Neural progenitor cell (in vitro differentiated cells): ENCODE measurements around the gene LINC00237. TPM values are rescaled to one million over a fixed set of nuclear protein-coding genes. Genes with fewer than 3 reads are reported as not detected.

Experiments used
- DNase-seq: peaks from one replicate; pipeline ENCODE4 v3.0.0-alpha.2; 2016; ENCODE audit warnings: low spot score
- H2AFZ ChIP-seq: fragments of 200-600 bp; sonication (generic); replicated peaks from 2 replicates; pipeline ENCODE4 v1.6.1; 2016; ENCODE audit warnings: antibody characterized with exemption
- H3F3A ChIP-seq: fragments of 200-600 bp; sonication (generic); 2 replicates; pipeline ENCODE4 v1.6.1; 2016; ENCODE audit warnings: antibody characterized with exemption, low read depth
- H3K27ac ChIP-seq: fragments of 200-600 bp; sonication (generic); 2 replicates; pipeline ENCODE4 v1.5.1; 2016; ENCODE audit warnings: mild to moderate bottlenecking
- H3K27me3 ChIP-seq: fragments of 200-600 bp; sonication (generic); 2 replicates; pipeline ENCODE4 v1.6.1; 2016; ENCODE audit warnings: mild to moderate bottlenecking, moderate library complexity
- H3K36me3 ChIP-seq: fragments of 200-600 bp; sonication (generic); 2 replicates; pipeline ENCODE4 v1.5.1; 2016
- H3K4me1 ChIP-seq: fragments of 200-600 bp; sonication (generic); 2 replicates; pipeline ENCODE4 v1.6.1; 2016; ENCODE audit warnings: mixed run types
- H3K4me2 ChIP-seq: fragments of 200-600 bp; sonication (generic); 2 replicates; pipeline ENCODE4 v1.6.1; 2016
- H3K4me3 ChIP-seq: fragments of 200-600 bp; sonication (generic); 2 replicates; pipeline ENCODE4 v1.5.1; 2016
- H3K79me2 ChIP-seq: fragments of 200-600 bp; sonication (generic); 2 replicates; pipeline ENCODE4 v1.6.1; 2016; ENCODE audit warnings: low read depth
- H3K9ac ChIP-seq: fragments of 200-600 bp; sonication (generic); 2 replicates; pipeline ENCODE4 v1.6.1; 2016
- H3K9me3 ChIP-seq: fragments of 200-600 bp; sonication (generic); 2 replicates; pipeline ENCODE4 v1.5.1; 2016; ENCODE audit warnings: low read depth
- H4K20me1 ChIP-seq: fragments of 200-600 bp; sonication (generic); 2 replicates; pipeline ENCODE4 v1.6.1; 2016; ENCODE audit warnings: low read depth
- H3K27ac Mint-ChIP-seq: 3 replicates; pipeline ENCODE4 v1.8.0; 2021; ENCODE audit warnings: mixed read lengths
- H3K27me3 Mint-ChIP-seq: 2 replicates; pipeline ENCODE4 v1.8.0; 2022; ENCODE audit warnings: low read depth, mild to moderate bottlenecking, inconsistent platforms, moderate library complexity, mixed read lengths; ENCODE audit not compliant: insufficient read depth
- H3K36me3 Mint-ChIP-seq: 3 replicates; pipeline ENCODE4 v1.8.0; 2021; ENCODE audit warnings: mixed read lengths
- H3K4me1 Mint-ChIP-seq: 3 replicates; pipeline ENCODE4 v1.8.0; 2021; ENCODE audit warnings: mixed read lengths
- H3K4me3 Mint-ChIP-seq: 3 replicates; pipeline ENCODE4 v1.8.0; 2021; ENCODE audit warnings: mild to moderate bottlenecking, moderate library complexity, mixed read lengths
- H3K9me3 Mint-ChIP-seq: 3 replicates; pipeline ENCODE4 v1.8.0; 2020; ENCODE audit warnings: mixed read lengths
- EZH2 ChIP-seq: fragments of 200-600 bp; sonication (generic); IDR thresholded peaks from 2 replicates; pipeline ENCODE4 v1.6.1; 2017; ENCODE audit warnings: antibody characterized with exemption, mild to moderate bottlenecking, moderate library complexity
- EZH2phosphoT487 ChIP-seq: fragments of 200-600 bp; sonication (generic); IDR thresholded peaks from 2 replicates; pipeline ENCODE4 v1.6.1; 2017; ENCODE audit warnings: antibody characterized with exemption
- total RNA-seq: library from RNA; depleted of rRNA; stranded (reverse); fragments of >200 nt; gene quantifications from 2 replicates; pipeline ENCODE4 v1.2.3, GENCODE V29; 2015; ENCODE audit warnings: low replicate concordance
- TF ChIP-seq, protein P1 (sequence below): fragments of 200-600 bp; sonication (generic); IDR thresholded peaks from 2 replicates; pipeline ENCODE4 v1.5.1; 2017; ENCODE audit warnings: antibody characterized with exemption, mild to moderate bottlenecking

LINC00237 gene
- total RNA-seq, 1 donor from 2014 or later: not detected

DNA sequence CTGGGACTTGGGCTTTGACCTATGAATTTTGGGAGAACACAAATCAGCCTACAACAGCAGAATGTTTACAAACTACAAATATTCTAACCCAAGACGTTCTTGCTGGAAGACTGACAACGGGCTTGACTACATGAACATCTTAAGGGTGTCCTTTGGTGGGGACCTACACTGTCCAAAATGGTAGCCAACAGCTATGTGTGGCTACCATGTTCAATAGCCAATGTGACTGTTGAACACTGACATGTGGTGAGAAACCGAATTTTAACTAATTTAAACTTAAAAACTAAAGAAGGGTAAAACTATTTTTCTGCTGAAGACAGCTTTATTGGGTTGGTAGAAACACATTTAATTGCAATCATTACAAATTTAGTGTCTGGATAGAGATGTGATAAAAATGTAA lies 30.1 kb downstream of the LINC00237 start:
- Mint-ChIP-seq H3K9me3 (no peaks in the 10 kb centered on the region), H3K27ac (no peak overlapping the region), H3K36me3 (no peaks in the 10 kb centered on the region), H3K4me3 (no peak overlapping the region), H3K4me1 (no peaks in the 10 kb centered on the region), H3K27me3 (no peaks in the 10 kb centered on the region)
- Histone ChIP-seq H4K20me1 (no peaks in the 10 kb centered on the region), H3K27ac (no peak overlapping the region), H3K27me3 (no peaks in the 10 kb centered on the region), H3K4me2 (no peak overlapping the region), H3F3A (no peaks in the 10 kb centered on the region), H3K9me3 (no peaks in the 10 kb centered on the region), H2AFZ (no peak overlapping the region), H3K9ac (no peak overlapping the region), H3K4me1 (no peaks in the 10 kb centered on the region), H3K4me3 (no peak overlapping the region), H3K36me3 (no peaks in the 10 kb centered on the region), H3K79me2 (no peaks in the 10 kb centered on the region)
- DNase-seq: no peak
- TF ChIP-seq EZH2phosphoT487 (no peak), EZH2 (no peak)
- TF ChIP-seq, protein P1, sequence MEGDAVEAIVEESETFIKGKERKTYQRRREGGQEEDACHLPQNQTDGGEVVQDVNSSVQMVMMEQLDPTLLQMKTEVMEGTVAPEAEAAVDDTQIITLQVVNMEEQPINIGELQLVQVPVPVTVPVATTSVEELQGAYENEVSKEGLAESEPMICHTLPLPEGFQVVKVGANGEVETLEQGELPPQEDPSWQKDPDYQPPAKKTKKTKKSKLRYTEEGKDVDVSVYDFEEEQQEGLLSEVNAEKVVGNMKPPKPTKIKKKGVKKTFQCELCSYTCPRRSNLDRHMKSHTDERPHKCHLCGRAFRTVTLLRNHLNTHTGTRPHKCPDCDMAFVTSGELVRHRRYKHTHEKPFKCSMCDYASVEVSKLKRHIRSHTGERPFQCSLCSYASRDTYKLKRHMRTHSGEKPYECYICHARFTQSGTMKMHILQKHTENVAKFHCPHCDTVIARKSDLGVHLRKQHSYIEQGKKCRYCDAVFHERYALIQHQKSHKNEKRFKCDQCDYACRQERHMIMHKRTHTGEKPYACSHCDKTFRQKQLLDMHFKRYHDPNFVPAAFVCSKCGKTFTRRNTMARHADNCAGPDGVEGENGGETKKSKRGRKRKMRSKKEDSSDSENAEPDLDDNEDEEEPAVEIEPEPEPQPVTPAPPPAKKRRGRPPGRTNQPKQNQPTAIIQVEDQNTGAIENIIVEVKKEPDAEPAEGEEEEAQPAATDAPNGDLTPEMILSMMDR: no peak

DNA sequence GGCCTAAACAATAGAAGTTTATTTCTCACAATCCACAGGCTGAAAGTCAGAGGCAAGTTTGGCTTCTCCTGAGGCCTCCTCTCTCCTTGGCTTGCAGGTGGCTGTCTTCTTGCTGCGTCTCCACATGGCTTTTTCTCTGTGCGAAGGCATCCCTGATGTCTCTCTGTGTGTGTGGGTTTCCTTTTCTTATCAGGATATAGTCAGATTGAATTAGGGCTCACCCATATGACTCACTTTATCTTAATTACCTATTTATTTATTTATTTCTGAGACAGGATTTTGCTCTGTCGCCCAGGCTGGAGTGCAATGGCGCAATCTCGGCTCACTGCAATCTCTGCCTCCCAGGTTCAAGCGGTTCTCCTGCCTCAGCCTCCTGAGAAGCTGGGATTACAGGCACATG lies 30.7 kb downstream of the LINC00237 start:
- Mint-ChIP-seq H3K27me3 (no peaks in the 10 kb centered on the region), H3K27ac (no peak overlapping the region), H3K4me1 (no peaks in the 10 kb centered on the region), H3K4me3 (no peak overlapping the region), H3K9me3 (no peaks in the 10 kb centered on the region), H3K36me3 (no peaks in the 10 kb centered on the region)
- Histone ChIP-seq H3K9me3 (no peaks in the 10 kb centered on the region), H3K9ac (no peak overlapping the region), H3K4me3 (no peak overlapping the region), H3F3A (no peaks in the 10 kb centered on the region), H3K27me3 (no peaks in the 10 kb centered on the region), H2AFZ (no peak overlapping the region), H4K20me1 (no peaks in the 10 kb centered on the region), H3K36me3 (no peaks in the 10 kb centered on the region), H3K4me1 (no peaks in the 10 kb centered on the region), H3K79me2 (no peaks in the 10 kb centered on the region), H3K4me2 (no peak overlapping the region), H3K27ac (no peak overlapping the region)
- TF ChIP-seq EZH2phosphoT487: no peak
- TF ChIP-seq EZH2: no peak
- TF ChIP-seq, protein P1: no peak
- no peak for DNase-seq

- Histone ChIP-seq H4K20me1 (no peaks in the 10 kb centered on the region), H3K36me3 (no peaks in the 10 kb centered on the region), H3K9me3 (no peaks in the 10 kb centered on the region), H3K9ac (no peak overlapping the region), H2AFZ (no peak overlapping the region), H3K27me3 (no peaks in the 10 kb centered on the region), H3K4me1 (no peaks in the 10 kb centered on the region), H3K4me2 (no peak overlapping the region), H3K4me3 (no peak overlapping the region), H3K27ac (no peak overlapping the region), H3K79me2 (no peaks in the 10 kb centered on the region), H3F3A (no peaks in the 10 kb centered on the region)
- no peak for TF ChIP-seq EZH2phosphoT487
- TF ChIP-seq, protein P1: no peak
- TF ChIP-seq EZH2: no peak
- Mint-ChIP-seq H3K4me3 (no peak overlapping the region), H3K36me3 (no peaks in the 10 kb centered on the region), H3K9me3 (no peaks in the 10 kb centered on the region), H3K4me1 (no peaks in the 10 kb centered on the region), H3K27ac (no peak overlapping the region), H3K27me3 (no peaks in the 10 kb centered on the region)
- no peak for DNase-seq
Measured at GRCh38 chr20:21074605-21075336, 31.4 kb downstream of the LINC00237 start.
